ENCODE data around the gene HOXA3.

HOXA3 gene

GRCh38 chr7:27064661-27065060 is 87.7 kb downstream of the HOXA3 start:
- no peaks in the 10 kb centered on the region for H3K36me3 ChIP-seq (ENCODE audit: control insufficient read depth in 4 of 4, insufficient read depth in 4 of 4, low read length in 3 of 4)
- WGBS (ENCODE audit: insufficient coverage), result 100% methylated on average over 2 of the region's 2 CpGs
- no peak for DNase-seq
- H3K27me3 ChIP-seq (replicated peaks in 2 of 5; ENCODE audit: control insufficient read depth in 4 of 5, insufficient read depth in 5 of 5, low read length in 4 of 5), result no peaks in the 10 kb centered on the region
- no peaks in the 10 kb centered on the region for H3K9me3 ChIP-seq (ENCODE audit: control extremely low read depth in 1 of 5, control insufficient read depth in 4 of 5, insufficient read depth in 2 of 5, low read depth in 1 of 5, low read length in 4 of 5)
- no peak overlapping the region for H3K27ac ChIP-seq (ENCODE audit: insufficient read depth in 1 of 2, low read depth in 1 of 2, low read length in 2 of 2, poor library complexity in 1 of 2, severe bottlenecking in 2 of 2)
- CTCF ChIA-PET, result no interaction called here
- POLR2A ChIA-PET, result interaction anchor here (1.0 kb wide), 1 partner anchor 251 kb away, joined by 5 read pairs; no protein-coding TSS in a partner anchor
- H3K4me3 ChIP-seq (ENCODE audit: control insufficient read depth in 1 of 7, extremely low read depth in 1 of 7, insufficient read depth in 4 of 7, low read depth in 2 of 7, low read length in 6 of 7), result no peak overlapping the region
- no peaks in the 10 kb centered on the region for H3K4me1 ChIP-seq (ENCODE audit: control extremely low read depth in 1 of 4, control insufficient read depth in 4 of 4, insufficient read depth in 4 of 4, low read length in 3 of 4)

DNA sequence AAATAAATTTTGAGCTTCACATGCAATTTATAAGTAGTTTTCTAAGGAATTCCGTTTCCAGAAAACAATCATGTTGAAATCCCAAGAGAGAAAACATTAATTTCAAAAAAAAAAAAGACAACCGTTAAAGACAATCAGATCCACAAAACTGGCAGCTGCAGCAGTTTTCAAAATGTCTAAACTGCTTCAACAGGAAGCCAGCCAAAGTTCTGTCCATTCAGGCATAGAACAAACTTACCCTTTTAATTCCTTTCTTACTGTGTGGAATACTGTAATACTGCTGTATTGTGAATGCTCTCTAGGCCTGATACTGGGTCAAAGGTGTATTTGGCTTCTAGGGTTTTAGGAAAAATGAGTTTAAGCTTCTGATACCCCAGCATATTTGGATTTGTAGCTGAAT is 88.2 kb downstream of the HOXA3 start:
- CTCF ChIA-PET, result interaction anchor here (0.7 kb wide), 1 partner anchor 22 kb away, joined by 3 read pairs; no protein-coding TSS in a partner anchor
- H3K27ac ChIP-seq (ENCODE audit: insufficient read depth in 1 of 2, low read depth in 1 of 2, low read length in 2 of 2, poor library complexity in 1 of 2, severe bottlenecking in 2 of 2), result no peak overlapping the region
- whole genome bisulfite sequencing (ENCODE audit: insufficient coverage), result no CpG with 5 or more reads among the region's 2 CpGs

DNA sequence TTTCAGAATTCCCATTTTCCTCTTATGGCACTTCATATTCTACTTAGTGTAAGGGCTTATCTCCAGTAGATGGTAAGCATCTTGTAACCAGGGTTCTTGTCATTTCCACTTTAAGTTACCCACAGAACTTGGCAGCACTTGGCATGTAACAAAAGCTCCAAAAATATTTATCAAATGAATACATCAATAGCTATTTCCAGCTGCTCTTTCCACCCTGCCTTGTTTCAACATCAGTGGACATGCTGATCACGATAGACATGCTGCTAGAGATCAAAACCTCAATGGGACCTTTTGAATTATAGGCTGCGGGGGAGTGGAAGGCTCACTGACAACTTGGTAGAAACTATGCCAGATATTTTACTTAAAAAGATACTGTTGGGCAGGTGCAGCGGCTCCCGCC is 89.4 kb downstream of the HOXA3 start:
- no peak for DNase-seq

More for the DNA sequence above, 88.2 kb downstream of the HOXA3 start:
- Histone ChIP-seq H3K27me3 (replicated peaks in 2 of 5; ENCODE audit: control insufficient read depth in 4 of 5, insufficient read depth in 5 of 5, low read length in 4 of 5) (no peaks in the 10 kb centered on the region), H3K4me3 (ENCODE audit: control insufficient read depth in 1 of 7, extremely low read depth in 1 of 7, insufficient read depth in 4 of 7, low read depth in 2 of 7, low read length in 6 of 7) (no peak overlapping the region), H3K9me3 (ENCODE audit: control extremely low read depth in 1 of 5, control insufficient read depth in 4 of 5, insufficient read depth in 2 of 5, low read depth in 1 of 5, low read length in 4 of 5) (no peaks in the 10 kb centered on the region), H3K4me1 (ENCODE audit: control extremely low read depth in 1 of 4, control insufficient read depth in 4 of 4, insufficient read depth in 4 of 4, low read length in 3 of 4) (no peaks in the 10 kb centered on the region), H3K36me3 (ENCODE audit: control insufficient read depth in 4 of 4, insufficient read depth in 4 of 4, low read length in 3 of 4) (no peaks in the 10 kb centered on the region)
- DNase-seq, result no peak
- POLR2A ChIA-PET, result no interaction called here

More for the DNA sequence above, 89.4 kb downstream of the HOXA3 start:
- ChIA-PET POLR2A (no interaction called here), CTCF (interaction anchor here (1.1 kb wide), 1 partner anchor 116 kb away, joined by 5 read pairs; no protein-coding TSS in a partner anchor)
- H3K4me3 ChIP-seq (ENCODE audit: control insufficient read depth in 1 of 7, extremely low read depth in 1 of 7, insufficient read depth in 4 of 7, low read depth in 2 of 7, low read length in 6 of 7), result no peak overlapping the region
- H3K36me3 ChIP-seq (ENCODE audit: control insufficient read depth in 4 of 4, insufficient read depth in 4 of 4, low read length in 3 of 4), result no peaks in the 10 kb centered on the region
- H3K9me3 ChIP-seq (ENCODE audit: control extremely low read depth in 1 of 5, control insufficient read depth in 4 of 5, insufficient read depth in 2 of 5, low read depth in 1 of 5, low read length in 4 of 5), result no peaks in the 10 kb centered on the region
- no peaks in the 10 kb centered on the region for H3K27me3 ChIP-seq (replicated peaks in 2 of 5; ENCODE audit: control insufficient read depth in 4 of 5, insufficient read depth in 5 of 5, low read length in 4 of 5)
- 100% methylated on average over 4 of the region's 4 CpGs for WGBS (ENCODE audit: insufficient coverage)
- H3K27ac ChIP-seq (ENCODE audit: insufficient read depth in 1 of 2, low read depth in 1 of 2, low read length in 2 of 2, poor library complexity in 1 of 2, severe bottlenecking in 2 of 2), result no peak overlapping the region
- H3K4me1 ChIP-seq (ENCODE audit: control extremely low read depth in 1 of 4, control insufficient read depth in 4 of 4, insufficient read depth in 4 of 4, low read length in 3 of 4), result no peaks in the 10 kb centered on the region

All from common myeloid progenitor, CD34-positive (primary cell).